ENCODE data around the gene ZCCHC24.

ZCCHC24 gene

DNA sequence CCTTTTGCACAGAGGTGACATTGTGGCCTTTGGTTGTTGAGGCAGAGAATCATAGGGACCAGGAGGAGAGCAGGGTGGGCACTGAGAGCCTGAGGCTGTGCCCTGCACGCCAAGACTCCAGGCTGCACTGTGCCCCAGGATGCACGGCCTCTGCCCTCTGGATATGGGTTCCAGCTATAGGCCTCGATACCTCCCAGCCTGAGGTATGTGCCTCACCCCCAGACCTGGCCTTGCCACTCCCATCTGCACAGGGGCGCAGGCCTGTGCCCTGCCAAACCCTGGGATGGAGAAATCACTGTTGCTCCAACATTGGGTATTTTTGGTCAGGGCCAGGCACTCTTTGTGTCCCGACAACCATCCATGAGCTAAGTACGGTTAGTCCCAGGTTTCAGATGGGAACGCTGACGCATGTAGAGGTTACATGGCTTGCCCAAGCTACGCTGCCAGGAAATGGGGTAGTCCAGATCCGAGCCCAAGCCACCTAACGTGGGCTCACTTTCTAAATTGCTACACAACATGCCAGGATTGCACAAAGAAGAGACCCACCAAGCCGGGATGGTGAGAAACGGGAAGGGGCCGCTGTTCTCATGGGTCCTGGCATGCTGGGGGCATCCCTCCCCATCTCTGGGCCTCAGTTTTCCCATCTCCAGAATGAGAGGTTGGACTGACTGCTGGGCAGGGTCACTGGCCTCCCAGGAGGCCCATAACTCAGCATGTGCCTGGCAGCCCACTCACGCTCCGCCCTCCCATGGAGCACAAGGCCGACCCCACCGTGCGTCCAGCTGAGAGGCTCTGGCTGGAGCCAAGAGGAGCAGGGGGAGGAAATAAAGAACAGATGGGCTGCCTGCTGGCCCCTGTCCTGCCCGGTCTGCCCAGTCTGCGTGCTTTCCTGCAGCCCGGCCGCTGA is 44.2 kb downstream of the ZCCHC24 start:
- in situ Hi-C loops (cut with MboI; ENCODE audit: low sequenced_read_pairs), result no loop called here

DNA sequence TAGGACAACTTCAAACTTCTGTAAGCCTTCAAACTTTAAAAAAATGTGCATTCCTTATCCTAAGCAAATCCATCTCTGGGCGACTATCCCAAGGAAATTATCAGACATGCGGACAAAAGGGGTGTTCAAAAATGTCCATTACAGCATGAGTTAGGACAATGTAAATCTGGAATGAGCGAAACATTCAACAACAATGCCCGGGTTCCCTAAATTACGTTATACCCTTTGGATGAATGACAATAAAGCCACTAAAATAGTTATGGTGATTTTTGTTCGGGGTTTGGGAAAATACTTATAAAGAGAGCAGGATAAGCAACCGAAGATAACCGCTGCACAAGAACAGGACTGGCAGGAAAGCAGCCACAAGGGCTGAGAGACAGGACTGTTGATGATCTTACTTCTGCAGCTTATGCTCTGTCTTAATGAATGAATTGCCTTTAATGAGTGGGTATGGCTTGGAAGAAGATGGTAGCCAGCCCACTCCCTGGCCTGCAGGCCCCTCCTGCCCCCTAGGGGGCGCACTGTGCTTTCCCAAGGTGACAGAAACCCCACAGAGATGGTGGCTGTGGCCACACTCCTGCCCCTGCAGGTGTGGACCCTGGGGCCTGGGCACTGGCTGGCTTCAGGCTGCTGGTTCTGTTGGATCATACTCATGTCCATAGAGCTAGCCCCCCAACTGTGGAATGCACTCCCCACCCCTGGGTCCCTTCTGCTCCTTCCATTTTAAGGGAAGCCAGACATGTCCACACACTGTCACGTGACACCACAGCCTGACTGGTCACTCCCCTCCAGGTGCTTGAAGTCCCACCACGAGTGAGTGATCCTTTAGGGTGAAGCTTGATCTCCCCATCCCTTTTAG is 45.0 kb downstream of the ZCCHC24 start:
- in situ Hi-C loops (cut with MboI; ENCODE audit: low sequenced_read_pairs), result no loop called here

GRCh38 chr10:79399223-79399831 is 46.1 kb downstream of the ZCCHC24 start:
- in situ Hi-C loops (cut with MboI; ENCODE audit: low sequenced_read_pairs), result loop anchor here (10.0 kb wide), 1 partner anchor 85 kb away; no protein-coding TSS in a partner anchor

- in situ Hi-C loops (cut with MboI; ENCODE audit: low sequenced_read_pairs), result loop anchor here (10.0 kb wide), 1 partner anchor 86 kb away; no protein-coding TSS in a partner anchor
These were observed 46.8 kb downstream of the ZCCHC24 start for GRCh38 chr10:79398642-79399041.

DNA sequence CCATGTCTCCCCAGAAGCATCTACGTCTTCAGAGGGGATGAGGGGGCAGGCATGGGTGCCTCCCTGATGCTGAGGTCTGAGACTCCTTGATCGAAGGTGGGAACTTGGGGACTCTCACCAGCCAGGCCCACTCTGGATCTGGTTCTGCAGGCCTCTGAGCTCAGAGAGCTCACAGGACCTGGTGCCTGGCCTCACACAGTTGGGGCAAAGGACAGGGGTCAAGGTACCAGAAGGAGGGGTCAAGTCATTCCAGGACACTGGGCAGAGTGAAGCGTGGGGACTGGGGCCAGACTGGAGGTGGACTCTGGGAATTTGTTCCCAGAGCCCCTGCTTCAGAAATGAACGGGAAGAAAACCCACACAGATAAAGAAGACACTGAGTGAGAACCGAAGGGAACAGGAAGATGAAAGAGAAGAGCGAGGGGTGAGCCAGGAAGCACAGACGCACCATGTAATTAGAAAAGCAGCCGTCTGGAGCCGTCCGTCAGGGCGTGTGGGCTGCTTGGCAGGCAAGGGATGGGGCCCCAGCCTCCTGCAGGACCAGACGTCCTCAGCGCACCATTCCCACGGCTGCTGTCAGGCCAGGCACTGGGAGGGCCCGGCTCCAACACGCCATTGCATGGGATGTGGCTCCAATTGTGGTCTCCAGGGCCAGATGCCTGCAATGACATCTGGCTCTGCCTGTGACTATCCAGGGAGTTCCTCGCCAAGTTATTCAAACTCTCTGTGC is 47.7 kb downstream of the ZCCHC24 start:
- in situ Hi-C loops (cut with MboI; ENCODE audit: low sequenced_read_pairs), result loop anchor here (10.0 kb wide), 1 partner anchor 87 kb away; no protein-coding TSS in a partner anchor

- in situ Hi-C loops (cut with MboI; ENCODE audit: low sequenced_read_pairs), result loop anchor here (10.0 kb wide), 1 partner anchor 88 kb away; no protein-coding TSS in a partner anchor
These were observed 48.4 kb downstream of the ZCCHC24 start for GRCh38 chr10:79397051-79397450.

DNA sequence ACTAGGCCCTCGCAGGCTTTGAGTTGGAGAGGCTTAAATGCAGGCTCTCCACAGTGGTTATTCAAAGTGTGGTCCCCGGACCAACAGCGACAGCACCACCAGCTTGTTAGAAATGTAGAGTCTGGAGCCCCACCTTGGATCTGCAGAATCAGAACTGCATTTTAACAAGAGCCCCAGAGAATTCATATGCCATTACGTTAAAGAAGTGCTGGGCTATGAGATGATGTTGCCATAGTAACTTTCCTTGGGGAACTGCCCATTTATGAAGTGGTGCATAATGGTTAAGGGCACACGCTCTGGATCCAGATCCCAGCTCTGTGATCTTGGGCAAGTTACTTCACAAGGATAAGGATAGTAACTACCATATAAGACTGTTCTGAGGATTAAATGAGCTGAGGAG is 48.9 kb downstream of the ZCCHC24 start:
- in situ Hi-C loops (cut with MboI; ENCODE audit: low sequenced_read_pairs), result loop anchor here (10.0 kb wide), 1 partner anchor 88 kb away; no protein-coding TSS in a partner anchor

GRCh38 chr10:79394664-79395063 is 50.8 kb downstream of the ZCCHC24 start:
- in situ Hi-C loops (cut with MboI; ENCODE audit: low sequenced_read_pairs), result loop anchor here (10.0 kb wide), 1 partner anchor 90 kb away; no protein-coding TSS in a partner anchor

DNA sequence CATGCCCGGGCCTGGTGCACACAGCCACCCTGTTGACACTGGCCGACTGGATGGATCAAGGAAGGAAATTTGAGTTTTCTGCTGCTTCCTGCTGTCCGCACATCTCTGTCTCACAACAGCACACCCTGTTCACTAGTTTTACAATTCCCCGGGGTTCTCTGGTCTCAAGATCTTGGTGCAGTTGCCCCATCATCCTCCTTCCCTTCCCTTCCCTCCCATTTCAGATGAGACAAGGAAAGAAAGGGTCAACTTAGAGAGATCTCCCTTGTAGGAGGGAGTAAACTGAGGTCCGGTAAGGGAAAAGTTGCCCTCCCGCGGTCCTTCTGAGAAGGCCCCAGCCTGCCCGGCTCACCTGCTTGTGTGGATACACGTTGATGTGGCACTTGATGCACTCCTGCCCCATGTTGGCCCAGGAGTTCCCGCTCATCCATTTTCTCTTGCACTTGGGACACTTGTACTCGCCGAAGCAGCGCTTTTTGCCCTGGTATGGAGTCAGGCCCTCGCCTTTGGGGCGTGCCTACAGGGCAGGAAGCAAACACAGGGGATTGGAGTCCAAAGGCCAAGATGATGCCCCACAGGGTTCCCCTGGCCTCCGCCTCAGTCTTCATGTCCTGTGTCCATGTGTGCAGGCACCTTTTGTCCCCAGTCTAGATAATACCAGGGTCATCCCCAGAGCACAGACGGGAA is 51.4 kb downstream of the ZCCHC24 start:
- in situ Hi-C loops (cut with MboI; ENCODE audit: low sequenced_read_pairs), result loop anchor here (10.0 kb wide), 1 partner anchor 91 kb away; no protein-coding TSS in a partner anchor

DNA sequence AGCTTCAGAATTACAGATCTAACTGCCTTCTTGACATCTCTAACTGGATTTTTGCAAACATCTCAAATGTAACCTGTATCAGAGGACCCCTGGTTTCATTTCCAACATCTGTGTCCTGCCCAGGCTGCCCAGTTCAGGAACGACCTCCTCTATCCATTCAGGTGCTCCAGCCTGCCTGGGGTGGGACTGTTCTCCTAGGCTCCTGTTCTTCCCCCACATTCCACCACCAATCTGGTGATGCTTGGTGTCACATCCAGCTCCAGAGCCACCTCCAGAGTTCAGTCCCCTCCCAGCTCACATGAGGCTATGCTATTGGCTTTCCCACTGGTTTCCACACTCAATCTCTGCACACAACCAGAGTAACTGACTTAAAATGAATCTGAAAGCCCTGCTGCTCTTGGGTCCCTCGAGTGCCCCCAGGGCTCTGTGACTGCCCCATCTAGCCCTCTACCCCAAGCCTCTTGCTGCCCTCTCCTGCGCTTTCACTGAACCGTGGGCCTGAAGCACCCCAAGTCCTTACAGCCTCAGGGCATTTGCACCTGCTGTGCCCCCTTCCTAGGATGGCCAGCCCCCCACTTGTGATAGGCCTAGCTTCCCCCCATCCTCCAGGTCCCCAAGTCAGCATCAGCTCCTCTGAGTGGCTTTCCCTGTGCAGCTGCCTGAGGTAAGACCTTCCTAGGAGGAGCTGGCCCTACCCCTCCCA is 52.1 kb downstream of the ZCCHC24 start:
- in situ Hi-C loops (cut with MboI; ENCODE audit: low sequenced_read_pairs), result loop anchor here (10.0 kb wide), 1 partner anchor 91 kb away; no protein-coding TSS in a partner anchor

- in situ Hi-C loops (cut with MboI; ENCODE audit: low sequenced_read_pairs), result loop anchor here (10.0 kb wide), 1 partner anchor 92 kb away; no protein-coding TSS in a partner anchor
These were observed 52.8 kb downstream of the ZCCHC24 start for GRCh38 chr10:79392506-79393176.

- in situ Hi-C loops (cut with MboI; ENCODE audit: low sequenced_read_pairs), result loop anchor here (10.0 kb wide), 1 partner anchor 93 kb away; no protein-coding TSS in a partner anchor
These were observed 53.4 kb downstream of the ZCCHC24 start for GRCh38 chr10:79392020-79392398.

GRCh38 chr10:79391231-79392019 is 54.0 kb downstream of the ZCCHC24 start:
- in situ Hi-C loops (cut with MboI; ENCODE audit: low sequenced_read_pairs), result loop anchor here (10.0 kb wide), 1 partner anchor 93 kb away; no protein-coding TSS in a partner anchor

DNA sequence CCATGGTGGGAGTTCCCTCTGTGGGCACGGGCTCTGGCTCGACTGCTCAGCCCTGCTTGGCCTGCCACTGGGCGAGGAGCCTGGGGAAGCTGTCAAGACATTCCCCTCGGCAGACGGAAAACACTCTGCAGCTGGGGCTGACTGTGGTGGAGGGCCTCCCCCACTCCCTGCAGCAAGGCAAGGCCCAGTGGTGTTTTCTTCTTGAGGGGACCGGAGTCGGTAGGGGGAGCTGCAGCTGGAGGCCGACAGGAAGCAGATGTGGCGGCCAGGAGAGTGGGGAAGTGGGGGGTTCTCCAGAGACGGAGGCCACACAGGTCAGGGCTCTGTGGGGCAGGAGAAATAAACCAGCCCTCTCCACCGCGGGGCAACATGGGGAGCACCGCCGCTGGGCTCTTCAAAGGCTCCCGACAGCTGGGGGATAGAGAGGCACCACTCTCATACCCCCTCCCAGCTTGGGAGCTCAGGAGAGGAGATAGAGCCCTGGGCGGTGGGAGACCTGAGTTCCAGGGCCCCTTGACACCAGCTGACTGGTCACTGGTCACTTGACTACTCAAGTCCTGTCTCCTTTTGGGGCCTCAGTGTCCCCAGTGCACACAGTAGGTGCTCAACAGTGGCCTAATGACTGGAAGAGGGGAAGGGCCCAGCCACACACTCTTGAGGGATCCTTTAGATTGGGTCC is 54.7 kb downstream of the ZCCHC24 start:
- in situ Hi-C loops (cut with MboI; ENCODE audit: low sequenced_read_pairs), result loop anchor here (10.0 kb wide), 1 partner anchor 94 kb away; no protein-coding TSS in a partner anchor

- in situ Hi-C loops (cut with MboI; ENCODE audit: low sequenced_read_pairs), result loop anchor here (10.0 kb wide), 1 partner anchor 95 kb away; no protein-coding TSS in a partner anchor
These were observed 55.4 kb downstream of the ZCCHC24 start for GRCh38 chr10:79390057-79390456.

- in situ Hi-C loops (cut with MboI; ENCODE audit: low sequenced_read_pairs), result no loop called here
These were observed 57.2 kb downstream of the ZCCHC24 start for GRCh38 chr10:79387974-79388850.

Measured in HL-60/S4 treated with retinoic acid at 250 ng/mL for 4 days and 3 days (cell line).